HepG2 (cell line): ENCODE data around the gene WDR26. TPM values are rescaled to one million over a fixed set of nuclear protein-coding genes. Genes with fewer than 3 reads are reported as not detected.

Experiments
- ELF1 ChIP-seq: sonication (generic); formaldehyde crosslinking; IDR thresholded peaks from 2 replicates; pipeline ENCODE4 v1.4.0; 2020; ENCODE audit warnings: missing genetic modification reagents
- ELK4 ChIP-seq: sonication (generic); formaldehyde crosslinking; IDR thresholded peaks from 2 replicates; pipeline ENCODE4 v1.9.0; 2021; ENCODE audit warnings: missing genetic modification reagents, borderline replicate concordance
- FOSL2 ChIP-seq: sonication (generic); formaldehyde crosslinking; IDR thresholded peaks from 2 replicates; pipeline ENCODE4 v1.4.0; 2020; ENCODE audit warnings: missing genetic modification reagents
- FOXK1 ChIP-seq: sonication (generic); formaldehyde crosslinking; IDR thresholded peaks from 2 replicates; pipeline ENCODE4 v1.4.0; 2020; ENCODE audit warnings: low read depth, missing genetic modification reagents, borderline replicate concordance
- FOXP1 ChIP-seq, 2 experiments: fragments of 450-650 bp in 1 of 2; IDR thresholded peaks; 2 replicates each; pipeline ENCODE4 v1.6.1; 2017 to 2018; ENCODE audit warnings: antibody characterized with exemption in 1 of 2
- GABPA ChIP-seq, 2 experiments: IDR thresholded peaks; 2 replicates each; pipeline ENCODE4 v1.6.1; 2011 to 2016; ENCODE audit warnings: low read depth in 2 of 2, low read length in 1 of 2, missing biosample characterization in 1 of 2, missing genetic modification characterization in 1 of 2
- HHEX ChIP-seq: IDR thresholded peaks from 2 replicates; pipeline ENCODE4 v1.6.1; 2016; ENCODE audit warnings: control low read depth
- HOMEZ ChIP-seq: IDR thresholded peaks from 2 replicates; pipeline ENCODE4 v1.6.1; 2016; ENCODE audit warnings: low read depth
- JDP2 ChIP-seq: sonication (generic); formaldehyde crosslinking; IDR thresholded peaks from 2 replicates; pipeline ENCODE4 v1.8.1; 2022; ENCODE audit warnings: missing genetic modification reagents, borderline replicate concordance
- KDM4B ChIP-seq: sonication (generic); formaldehyde crosslinking; IDR thresholded peaks from 2 replicates; pipeline ENCODE4 v1.4.0; 2020; ENCODE audit warnings: missing genetic modification reagents
- NR3C1 ChIP-seq: sonication (generic); formaldehyde crosslinking; IDR thresholded peaks from 2 replicates; pipeline ENCODE4 v1.4.0; 2020; ENCODE audit warnings: missing genetic modification reagents
- RXRA ChIP-seq: sonication (generic); formaldehyde crosslinking; IDR thresholded peaks from 2 replicates; pipeline ENCODE4 v1.5.1; 2020; ENCODE audit warnings: missing genetic modification reagents
- SIN3A ChIP-seq: IDR thresholded peaks from 2 replicates; pipeline ENCODE4 v1.6.1; 2011; ENCODE audit warnings: low read depth, mild to moderate bottlenecking, control low read depth, low read length, borderline replicate concordance
- SMAD9 ChIP-seq: sonication (generic); formaldehyde crosslinking; IDR thresholded peaks from 2 replicates; pipeline ENCODE4 v1.5.1; 2020; ENCODE audit warnings: mild to moderate bottlenecking, missing genetic modification reagents
- WIZ ChIP-seq: sonication (generic); formaldehyde crosslinking; IDR thresholded peaks from 2 replicates; pipeline ENCODE4 v1.5.1; 2020; ENCODE audit warnings: mild to moderate bottlenecking, missing genetic modification reagents
- ZMYM3 ChIP-seq: sonication (generic); formaldehyde crosslinking; IDR thresholded peaks from 2 replicates; pipeline ENCODE4 v1.5.1; 2020; ENCODE audit warnings: mild to moderate bottlenecking, missing genetic modification reagents
- ZNF431 ChIP-seq: sonication (generic); formaldehyde crosslinking; IDR thresholded peaks from 2 replicates; pipeline ENCODE4 v1.9.0; 2022; ENCODE audit warnings: missing genetic modification reagents, low read depth, mild to moderate bottlenecking, borderline replicate concordance
- ZNF800 ChIP-seq: sonication (generic); formaldehyde crosslinking; IDR thresholded peaks from 2 replicates; pipeline ENCODE4 v1.4.0; 2020; ENCODE audit warnings: missing genetic modification reagents
- polyA plus RNA-seq, 8 experiments: library from polyadenylated mRNA; depleted of rRNA in 3 of 8; stranded (reverse) in 7 of 8; unstranded in 1 of 8; fragments of >200 nt; fragmentation: Illumina TruSeq in 4 of 8; extraction: Trizol in 4 of 8; gene quantifications; 2 replicates each; pipeline versions ENCODE4 v1.2.1 to v1.2.3, GENCODE V29; 2011 to 2016; ENCODE audit warnings: low read depth in 4 of 8, missing spikeins in 1 of 8, mixed read lengths in 1 of 8; ENCODE audit not compliant: insufficient read depth in 1 of 8
- total RNA-seq, 5 experiments: library from RNA; depleted of rRNA; stranded (reverse); fragments of >200 nt; fragmentation: Illumina TruSeq; extraction: Trizol; gene quantifications; 2 replicates each; pipeline ENCODE4 v1.2.3, GENCODE V29; 2016; ENCODE audit warnings: low read depth in 1 of 5
- TF ChIP-seq, protein P1 (sequence below): IDR thresholded peaks from 2 replicates; pipeline ENCODE4 v1.6.1; 2016; ENCODE audit warnings: mild to moderate bottlenecking, missing biosample characterization, missing genetic modification reagents
- TF ChIP-seq, protein P2 (sequence below), 2 experiments: sonication (generic) in 1 of 2; formaldehyde crosslinking in 1 of 2; IDR thresholded peaks; 2 replicates each; pipeline versions ENCODE4 v1.4.0 to v1.6.1; 2016 to 2020; ENCODE audit warnings: borderline replicate concordance in 1 of 2, low read depth in 1 of 2, mild to moderate bottlenecking in 1 of 2, missing genetic modification reagents in 1 of 2

WDR26 gene
- total and polyA plus RNA-seq, 2 of the 13 experiments (the other 11 are each of a cell fraction or from before 2014, with no cell fraction given) = 13.2 to 23.7 TPM

GRCh38 chr1:224430511-224431113 lies 4.0 kb downstream of the WDR26 start (continued):
- TF ChIP-seq SMAD9 (CRISPR knock-in tag) (no peak), ELF1 (CRISPR knock-in tag) (peak; percentile 45), ZNF431 (CRISPR knock-in tag) (no peak), FOXK1 (CRISPR knock-in tag) (0 out of 2 replicates have a peak, but pooled peaks have one; percentile 17), FOXP1 (IDR thresholded peaks at IDR 0.05) (no peak), FOXP1 (CRISPR knock-in tag; IDR thresholded peaks at IDR 0.05) (peak; percentile 36; the same call in 1 of the 2 replicates), GABPA (IDR thresholded peaks at IDR 0.05; ENCODE audit: low read depth, low read length) (no peak), GABPA (CRISPR knock-in tag; IDR thresholded peaks at IDR 0.05; ENCODE audit: low read depth) (peak; percentile 71), KDM4B (CRISPR knock-in tag) (no peak), RXRA (CRISPR knock-in tag) (no peak), HHEX (no peak), ZMYM3 (no peak), ZNF800 (no peak), ELK4 (CRISPR knock-in tag) (no peak), HOMEZ (CRISPR knock-in tag) (peak; percentile 58; the same call in 1 of the 2 replicates), NR3C1 (CRISPR knock-in tag) (no peak), WIZ (no peak), FOSL2 (CRISPR knock-in tag) (peak; percentile 29; the same call in 1 of the 2 replicates), JDP2 (CRISPR knock-in tag) (no peak), SIN3A (0 out of 2 replicates have a peak, but pooled peaks have one; percentile 8)
- TF ChIP-seq, protein P1, sequence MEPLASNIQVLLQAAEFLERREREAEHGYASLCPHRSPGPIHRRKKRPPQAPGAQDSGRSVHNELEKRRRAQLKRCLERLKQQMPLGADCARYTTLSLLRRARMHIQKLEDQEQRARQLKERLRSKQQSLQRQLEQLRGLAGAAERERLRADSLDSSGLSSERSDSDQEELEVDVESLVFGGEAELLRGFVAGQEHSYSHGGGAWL (CRISPR knock-in tag) = no peak
- TF ChIP-seq, protein P2, sequence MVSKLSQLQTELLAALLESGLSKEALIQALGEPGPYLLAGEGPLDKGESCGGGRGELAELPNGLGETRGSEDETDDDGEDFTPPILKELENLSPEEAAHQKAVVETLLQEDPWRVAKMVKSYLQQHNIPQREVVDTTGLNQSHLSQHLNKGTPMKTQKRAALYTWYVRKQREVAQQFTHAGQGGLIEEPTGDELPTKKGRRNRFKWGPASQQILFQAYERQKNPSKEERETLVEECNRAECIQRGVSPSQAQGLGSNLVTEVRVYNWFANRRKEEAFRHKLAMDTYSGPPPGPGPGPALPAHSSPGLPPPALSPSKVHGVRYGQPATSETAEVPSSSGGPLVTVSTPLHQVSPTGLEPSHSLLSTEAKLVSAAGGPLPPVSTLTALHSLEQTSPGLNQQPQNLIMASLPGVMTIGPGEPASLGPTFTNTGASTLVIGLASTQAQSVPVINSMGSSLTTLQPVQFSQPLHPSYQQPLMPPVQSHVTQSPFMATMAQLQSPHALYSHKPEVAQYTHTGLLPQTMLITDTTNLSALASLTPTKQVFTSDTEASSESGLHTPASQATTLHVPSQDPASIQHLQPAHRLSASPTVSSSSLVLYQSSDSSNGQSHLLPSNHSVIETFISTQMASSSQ (IDR thresholded peaks at IDR 0.05; ENCODE audit: low read depth) = peak; percentile 30; the same call in 1 of the 2 replicates
- TF ChIP-seq, protein P2 (CRISPR knock-in tag; IDR thresholded peaks at IDR 0.05; ENCODE audit: borderline replicate concordance) = no peak
